Chondrocyte (in vitro differentiated cells): Measurements from ENCODE around the gene NAV3. TPM values are rescaled to one million over a fixed set of nuclear protein-coding genes. Genes with fewer than 3 reads are reported as not detected.

Experiments used
- DNase-seq: peaks from one replicate; pipeline ENCODE4 v3.0.0; 2021; ENCODE audit warnings: mixed read lengths, low spot score
- H3K27ac Mint-ChIP-seq: one replicate; pipeline ENCODE4 v1.8.0; 2021; ENCODE audit warnings: mild to moderate bottlenecking, moderate library complexity, mixed read lengths; ENCODE audit not compliant: unreplicated experiment
- H3K27me3 Mint-ChIP-seq: 2 replicates; pipeline ENCODE4 v1.8.0; 2021; ENCODE audit warnings: low read depth, mixed read lengths
- H3K36me3 Mint-ChIP-seq: 2 replicates; pipeline ENCODE4 v1.8.0; 2021; ENCODE audit warnings: low read depth, mixed read lengths
- H3K4me1 Mint-ChIP-seq: 2 replicates; pipeline ENCODE4 v1.8.0; 2021; ENCODE audit warnings: low read depth, mild to moderate bottlenecking, mixed read lengths
- H3K4me3 Mint-ChIP-seq: one replicate; pipeline ENCODE4 v1.8.0; 2021; ENCODE audit warnings: mild to moderate bottlenecking, moderate library complexity, mixed read lengths; ENCODE audit not compliant: unreplicated experiment
- H3K9me3 Mint-ChIP-seq: 2 replicates; pipeline ENCODE4 v1.8.0; 2021; ENCODE audit warnings: low read depth, mixed read lengths
- CTCF ChIP-seq: fragments of 200-600 bp; sonication (generic); IDR thresholded peaks from 2 replicates; pipeline ENCODE4 v1.5.0; 2021; ENCODE audit warnings: antibody characterized with exemption, mild to moderate bottlenecking, moderate library complexity
- total RNA-seq: library from RNA; stranded (reverse); gene quantifications from 3 replicates; pipeline ENCODE4 v1.2.1, GENCODE V29; 2021

Gene NAV3
- total RNA-seq, 1 donor from 2014 or later, result 29.9 TPM

GRCh38 chr12:77847680-77848431 lies 17.2 kb downstream of the NAV3 start:
- Mint-ChIP-seq H3K4me3 (no peak overlapping the region), H3K9me3 (peaks cover 3% of the 10 kb centered on the region), H3K27me3 (no peaks in the 10 kb centered on the region), H3K27ac (peak overlapping the region; percentile 79), H3K36me3 (no peaks in the 10 kb centered on the region), H3K4me1 (peaks cover 40% of the 10 kb centered on the region)
- no peak for TF ChIP-seq CTCF
- no peak for DNase-seq

- no peaks in the 10 kb centered on the region for H3K36me3 Mint-ChIP-seq
- no peak for DNase-seq
These were observed 19.4 kb downstream of the NAV3 start for GRCh38 chr12:77850129-77850528.

GRCh38 chr12:77850698-77851097 lies 20.0 kb downstream of the NAV3 start:
- no peak overlapping the region for H3K27ac Mint-ChIP-seq
- no peak overlapping the region for H3K4me3 Mint-ChIP-seq
- peaks cover 43% of the 10 kb centered on the region for H3K4me1 Mint-ChIP-seq
- H3K27me3 Mint-ChIP-seq, result no peaks in the 10 kb centered on the region
- no peak for DNase-seq
- H3K36me3 Mint-ChIP-seq, result no peaks in the 10 kb centered on the region
- peaks cover 8% of the 10 kb centered on the region for H3K9me3 Mint-ChIP-seq
- TF ChIP-seq CTCF, result no peak

More at GRCh38 chr12:77850129-77850528, 19.4 kb downstream of the NAV3 start:
- no peak overlapping the region for H3K4me3 Mint-ChIP-seq
- peaks cover 8% of the 10 kb centered on the region for H3K9me3 Mint-ChIP-seq
- no peak overlapping the region for H3K27ac Mint-ChIP-seq
- H3K4me1 Mint-ChIP-seq, result peaks cover 40% of the 10 kb centered on the region
- no peak for TF ChIP-seq CTCF
- H3K27me3 Mint-ChIP-seq, result no peaks in the 10 kb centered on the region

- no peak for DNase-seq
- no peak overlapping the region for H3K27ac Mint-ChIP-seq
- peaks cover 29% of the 10 kb centered on the region for H3K4me1 Mint-ChIP-seq
- no peak overlapping the region for H3K4me3 Mint-ChIP-seq
- TF ChIP-seq CTCF, result no peak
- no peaks in the 10 kb centered on the region for H3K36me3 Mint-ChIP-seq
- no peaks in the 10 kb centered on the region for H3K27me3 Mint-ChIP-seq
- peaks cover 8% of the 10 kb centered on the region for H3K9me3 Mint-ChIP-seq
These were observed 24.9 kb downstream of the NAV3 start for GRCh38 chr12:77855548-77855947.

GRCh38 chr12:77861317-77861716 lies 30.6 kb downstream of the NAV3 start:
- Mint-ChIP-seq H3K4me1 (peaks cover 37% of the 10 kb centered on the region), H3K27me3 (no peaks in the 10 kb centered on the region), H3K9me3 (no peaks in the 10 kb centered on the region), H3K36me3 (no peaks in the 10 kb centered on the region), H3K4me3 (no peak overlapping the region), H3K27ac (no peak overlapping the region)
- no peak for TF ChIP-seq CTCF
- no peak for DNase-seq
